Fibroblast of the aortic adventitia (primary cell): Measurements from ENCODE around the gene HES4. TPM values are rescaled to one million over a fixed set of nuclear protein-coding genes. Genes with fewer than 3 reads are reported as not detected.

Source experiments
- DNase-seq: peaks from one replicate; pipeline ENCODE4 v3.0.0-alpha.2; 2010; ENCODE audit warnings: low read depth
- H3K4me3 ChIP-seq: 2 replicates; pipeline ENCODE4 v1.5.1; 2011; ENCODE audit warnings: low read depth, mild to moderate bottlenecking, control low read depth, low read length, moderate library complexity
- total RNA-seq: library from RNA; depleted of rRNA; stranded (reverse); fragments of >200 nt; gene quantifications from 2 replicates; pipeline ENCODE4 v1.2.3, GENCODE V29; 2012; ENCODE audit warnings: low replicate concordance
- TF ChIP-seq, protein P1 (sequence below): IDR thresholded peaks from 2 replicates; pipeline ENCODE4 v1.5.1; 2011; ENCODE audit warnings: mild to moderate bottlenecking, low read length, control low read depth, inconsistent platforms; ENCODE audit not compliant: insufficient read depth

The HES4 gene, protein sequence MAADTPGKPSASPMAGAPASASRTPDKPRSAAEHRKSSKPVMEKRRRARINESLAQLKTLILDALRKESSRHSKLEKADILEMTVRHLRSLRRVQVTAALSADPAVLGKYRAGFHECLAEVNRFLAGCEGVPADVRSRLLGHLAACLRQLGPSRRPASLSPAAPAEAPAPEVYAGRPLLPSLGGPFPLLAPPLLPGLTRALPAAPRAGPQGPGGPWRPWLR
- 0.36 and 0.82 TPM in 2 replicates for total RNA-seq

DNA sequence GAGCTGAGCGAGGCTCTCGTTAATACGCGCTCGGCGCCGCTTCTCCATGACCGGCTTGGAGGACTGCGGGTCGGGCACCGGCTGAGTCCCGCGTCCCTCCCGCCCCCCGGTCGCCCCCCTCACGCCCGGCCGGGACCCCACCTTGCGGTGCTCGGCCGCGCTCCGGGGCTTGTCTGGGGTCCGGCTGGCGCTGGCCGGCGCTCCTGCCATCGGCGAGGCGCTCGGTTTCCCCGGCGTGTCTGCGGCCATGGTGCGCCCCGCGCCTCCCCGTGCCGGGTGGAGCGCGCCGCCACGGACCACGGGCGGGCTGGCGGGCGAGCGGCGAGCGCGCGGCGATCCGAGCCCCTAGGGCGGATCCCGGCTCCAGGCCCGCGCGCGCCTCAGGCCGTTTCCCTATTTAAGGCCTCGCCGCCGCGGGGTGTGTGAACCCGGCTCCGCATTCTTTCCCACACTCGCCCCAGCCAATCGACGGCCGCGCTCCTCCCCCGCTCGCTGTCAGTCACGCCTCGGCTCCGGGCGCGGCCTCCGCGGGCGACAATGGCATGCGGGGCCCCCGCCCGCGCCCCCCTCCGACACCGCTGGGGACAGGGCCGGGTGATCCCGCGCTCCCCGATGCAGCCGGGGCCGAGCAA is at the start of gene HES4:
HES4 (minus strand) TSS at position 373 of the 632 bp plus-strand sequence; CDS start at position 249, 124 bp downstream.
- peak within 1 kb of the TSS; percentile 58 for H3K4me3 ChIP-seq
- peak; percentile 82 for DNase-seq
- TF ChIP-seq, protein P1, sequence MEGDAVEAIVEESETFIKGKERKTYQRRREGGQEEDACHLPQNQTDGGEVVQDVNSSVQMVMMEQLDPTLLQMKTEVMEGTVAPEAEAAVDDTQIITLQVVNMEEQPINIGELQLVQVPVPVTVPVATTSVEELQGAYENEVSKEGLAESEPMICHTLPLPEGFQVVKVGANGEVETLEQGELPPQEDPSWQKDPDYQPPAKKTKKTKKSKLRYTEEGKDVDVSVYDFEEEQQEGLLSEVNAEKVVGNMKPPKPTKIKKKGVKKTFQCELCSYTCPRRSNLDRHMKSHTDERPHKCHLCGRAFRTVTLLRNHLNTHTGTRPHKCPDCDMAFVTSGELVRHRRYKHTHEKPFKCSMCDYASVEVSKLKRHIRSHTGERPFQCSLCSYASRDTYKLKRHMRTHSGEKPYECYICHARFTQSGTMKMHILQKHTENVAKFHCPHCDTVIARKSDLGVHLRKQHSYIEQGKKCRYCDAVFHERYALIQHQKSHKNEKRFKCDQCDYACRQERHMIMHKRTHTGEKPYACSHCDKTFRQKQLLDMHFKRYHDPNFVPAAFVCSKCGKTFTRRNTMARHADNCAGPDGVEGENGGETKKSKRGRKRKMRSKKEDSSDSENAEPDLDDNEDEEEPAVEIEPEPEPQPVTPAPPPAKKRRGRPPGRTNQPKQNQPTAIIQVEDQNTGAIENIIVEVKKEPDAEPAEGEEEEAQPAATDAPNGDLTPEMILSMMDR: no peak

- no peak overlapping the region for H3K4me3 ChIP-seq
- TF ChIP-seq, protein P1: no peak
- no peak for DNase-seq
Observed at GRCh38 chr1:1048765-1049164, 48.9 kb upstream of the HES4 start.

GRCh38 chr1:1047963-1048362 is 48.1 kb upstream of the HES4 start:
- DNase-seq: no peak
- H3K4me3 ChIP-seq: no peak overlapping the region
- TF ChIP-seq, protein P1: no peak

DNA sequence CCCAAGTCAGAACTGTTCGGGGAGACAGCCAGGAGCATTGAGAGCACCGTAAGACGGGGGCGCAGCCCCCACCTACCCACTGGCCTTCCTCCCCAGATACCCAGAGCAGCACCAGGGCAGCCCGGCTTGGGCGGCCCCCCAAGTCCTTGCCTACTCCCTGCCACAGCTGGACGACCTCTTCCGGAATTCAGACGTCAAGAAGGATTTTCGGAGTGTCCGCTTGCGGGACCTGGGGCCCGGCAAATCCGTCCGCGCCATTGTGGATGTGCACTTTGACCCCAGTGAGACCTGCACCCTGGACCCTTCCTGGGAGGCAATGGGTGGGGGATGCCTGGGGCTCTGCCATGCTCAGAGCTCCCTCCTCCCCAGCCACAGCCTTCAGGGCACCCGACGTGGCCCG is 47.5 kb upstream of the HES4 start:
- DNase-seq: no peak
- no peak overlapping the region for H3K4me3 ChIP-seq
- TF ChIP-seq, protein P1: no peak

DNA sequence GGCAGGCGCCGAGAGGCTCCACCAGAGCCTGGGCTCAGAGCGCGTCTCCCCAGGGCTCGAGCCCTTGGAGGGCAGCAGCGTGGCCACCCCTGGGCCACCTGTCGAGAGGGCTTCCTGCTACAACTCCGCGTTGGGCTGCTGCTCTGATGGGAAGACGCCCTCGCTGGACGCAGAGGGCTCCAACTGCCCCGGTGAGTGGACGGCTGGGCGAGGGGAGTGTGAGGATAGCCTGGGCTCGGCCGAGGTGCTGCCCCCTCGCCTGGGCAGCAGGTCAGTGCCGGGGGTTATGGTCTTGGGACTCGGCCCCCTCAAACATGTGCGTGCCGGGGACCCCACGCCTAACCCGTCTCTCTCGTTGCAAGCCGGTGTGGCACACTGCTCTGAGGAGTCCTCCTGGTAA is 46.9 kb upstream of the HES4 start:
- no peak overlapping the region for H3K4me3 ChIP-seq
- TF ChIP-seq, protein P1: no peak
- DNase-seq: no peak

DNA sequence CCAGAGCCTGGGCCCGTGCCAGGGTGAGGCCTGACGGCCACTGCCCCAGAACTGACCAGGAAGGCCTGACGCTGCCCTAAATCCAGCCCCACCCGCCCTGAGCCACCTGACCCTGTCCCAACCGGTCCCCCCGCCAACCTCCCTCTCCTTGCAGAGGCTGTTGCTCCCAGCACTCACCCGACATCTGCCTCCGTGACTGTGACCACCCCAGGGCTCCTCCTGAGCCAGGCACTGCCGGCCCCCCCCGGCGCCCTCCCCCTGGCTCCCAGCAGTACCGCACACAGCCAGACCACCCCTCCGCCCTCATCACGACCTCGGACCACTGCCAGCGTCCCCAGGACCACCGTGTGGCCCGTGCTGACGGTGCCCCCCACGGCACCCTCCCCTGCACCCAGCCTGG is 46.3 kb upstream of the HES4 start:
- H3K4me3 ChIP-seq: no peak overlapping the region
- DNase-seq: no peak
- TF ChIP-seq, protein P1: no peak

DNA sequence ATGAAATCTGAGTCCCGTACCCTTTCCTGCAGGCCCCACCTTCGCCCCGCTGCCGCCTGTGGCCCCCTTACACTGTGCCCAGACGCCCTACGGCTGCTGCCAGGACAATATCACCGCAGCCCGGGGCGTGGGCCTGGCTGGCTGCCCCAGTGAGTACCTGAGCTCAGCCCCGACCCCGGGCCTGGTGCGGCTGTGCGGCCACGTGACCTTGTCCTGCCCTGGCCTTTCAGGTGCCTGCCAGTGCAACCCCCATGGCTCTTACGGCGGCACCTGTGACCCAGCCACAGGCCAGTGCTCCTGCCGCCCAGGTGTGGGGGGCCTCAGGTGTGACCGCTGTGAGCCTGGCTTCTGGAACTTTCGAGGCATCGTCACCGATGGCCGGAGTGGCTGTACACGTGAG is 45.2 kb upstream of the HES4 start:
- H3K4me3 ChIP-seq: no peak overlapping the region
- DNase-seq: no peak
- TF ChIP-seq, protein P1: no peak
